B cell (primary cell): ENCODE data around the gene MAP3K15. TPM values are rescaled to one million over a fixed set of nuclear protein-coding genes. Genes with fewer than 3 reads are reported as not detected.

Source experiments
- ATAC-seq: fragments of 200-7000 bp; cut with Tn5 transposase; one replicate; pipeline ENCODE4 v1.10.0; 2021; ENCODE audit warnings: low read depth, mild to moderate bottlenecking, moderate number of reproducible peaks, moderate library complexity
- CTCF ChIA-PET: fragments of 350-600 bp; sonication (Branson Sonifier 250); formaldehyde crosslinking; loops from one replicate; lab custom pipeline; 2021; ENCODE audit warnings: antibody characterized with exemption, inconsistent platforms; lab: Charles Lee
- POLR2A ChIA-PET: fragments of 350-600 bp; sonication (Branson Sonifier 250); formaldehyde crosslinking; loops from one replicate; lab custom pipeline; 2021; ENCODE audit warnings: antibody characterized with exemption; lab: Charles Lee
- DNase-seq: peaks from one replicate; pipeline ENCODE4 v3.0.0; 2013
- H2AFZ ChIP-seq: 2 replicates; pipeline ENCODE4 v1.6.1; 2012; ENCODE audit warnings: mild to moderate bottlenecking, low read depth, low read length; ENCODE audit not compliant: insufficient read depth, poor library complexity, severe bottlenecking
- H3K27ac ChIP-seq, 2 donors: 1 replicate in 1 of 2; 2 replicates in 1 of 2; pipeline ENCODE4 v1.5.1; 2012 to 2013; ENCODE audit warnings: low read length in 2 of 2, mild to moderate bottlenecking in 2 of 2, moderate library complexity in 1 of 2
- H3K27me3 ChIP-seq, 4 experiments: fragments of 200-600 bp in 1 of 4; sonication (generic) in 1 of 4; replicated peaks in 1 of 4; 1 replicate in 2 of 4; 2 replicates in 2 of 4; pipeline versions ENCODE4 v1.6.1 to v1.7.0; 2013 to 2016; ENCODE audit warnings: low read length in 3 of 4, mild to moderate bottlenecking in 2 of 4, mixed read lengths in 1 of 4, moderate library complexity in 1 of 4; ENCODE audit not compliant: insufficient read depth in 4 of 4, control insufficient read depth in 3 of 4; ENCODE audit errors: control extremely low read depth in 1 of 4
- H3K36me3 ChIP-seq, 2 experiments: replicated peaks in 1 of 2; 1 replicate in 1 of 2; 2 replicates in 1 of 2; pipeline versions ENCODE4 v1.6.1 to v1.7.1; 2013; ENCODE audit warnings: low read length in 1 of 2; ENCODE audit not compliant: insufficient read depth in 2 of 2, control insufficient read depth in 1 of 2; ENCODE audit errors: control extremely low read depth in 1 of 2, extremely low read depth in 1 of 2
- H3K4me1 ChIP-seq, 2 donors: fragments of 200-600 bp in 1 of 2; sonication (generic) in 1 of 2; 1 replicate in 1 of 2; 2 replicates in 1 of 2; pipeline versions ENCODE4 v1.5.1 to v1.6.1; 2013 to 2017; ENCODE audit warnings: low read length in 2 of 2; ENCODE audit not compliant: control insufficient read depth in 2 of 2, insufficient read depth in 2 of 2
- H3K4me2 ChIP-seq: replicated peaks from 2 replicates; pipeline ENCODE3; 2012; ENCODE audit warnings: mild to moderate bottlenecking, low read depth, low read length; ENCODE audit not compliant: poor library complexity, severe bottlenecking
- H3K4me3 ChIP-seq, 5 experiments: fragments of 200-600 bp in 1 of 5; sonication (generic) in 1 of 5; 1 replicate in 3 of 5; 2 replicates in 2 of 5; pipeline versions ENCODE4 v1.5.1 to v1.7.0; 2011 to 2016; ENCODE audit warnings: low read length in 4 of 5, mild to moderate bottlenecking in 4 of 5, low read depth in 2 of 5, control low read depth in 1 of 5, moderate library complexity in 1 of 5; ENCODE audit not compliant: insufficient read depth in 1 of 5; ENCODE audit errors: control extremely low read depth in 1 of 5, extremely low read depth in 1 of 5
- H3K79me2 ChIP-seq: fragments of 200-600 bp; sonication (generic); one replicate; pipeline ENCODE4 v1.6.0; 2016; ENCODE audit warnings: low read length; ENCODE audit not compliant: control insufficient read depth, insufficient read depth
- H3K9ac ChIP-seq: fragments of 200-600 bp; sonication (generic); 2 replicates; pipeline ENCODE4 v1.6.1; 2017; ENCODE audit warnings: mild to moderate bottlenecking, low read length, moderate library complexity
- H3K9me3 ChIP-seq, 3 donors: one replicate each; pipeline versions ENCODE4 v1.6.1 to v1.7.1; 2013; ENCODE audit warnings: low read length in 2 of 3; ENCODE audit not compliant: control insufficient read depth in 2 of 3, insufficient read depth in 1 of 3; ENCODE audit errors: control extremely low read depth in 1 of 3
- H4K20me1 ChIP-seq: 2 replicates; pipeline ENCODE4 v1.6.0; 2012; ENCODE audit warnings: mild to moderate bottlenecking, low read length; ENCODE audit not compliant: insufficient read depth, control insufficient read depth, poor library complexity, severe bottlenecking
- H3K27ac Mint-ChIP-seq: one replicate; pipeline ENCODE4 v1.8.0; 2021; ENCODE audit warnings: mixed read lengths
- H3K27me3 Mint-ChIP-seq: one replicate; pipeline ENCODE4 v1.8.0; 2021; ENCODE audit warnings: mixed read lengths
- H3K4me1 Mint-ChIP-seq: one replicate; pipeline ENCODE4 v1.8.0; 2021; ENCODE audit warnings: mixed read lengths
- H3K4me3 Mint-ChIP-seq: one replicate; pipeline ENCODE4 v1.8.0; 2021; ENCODE audit warnings: mixed read lengths
- H3K9me3 Mint-ChIP-seq: one replicate; pipeline ENCODE4 v1.8.0; 2022; ENCODE audit warnings: mixed read lengths; ENCODE audit not compliant: insufficient read depth
- EZH2 ChIP-seq: IDR thresholded peaks from 2 replicates; pipeline ENCODE4 v1.6.1; 2012; ENCODE audit warnings: borderline replicate concordance, low read depth, mild to moderate bottlenecking, moderate library complexity, low read length; ENCODE audit not compliant: insufficient read depth, poor library complexity, severe bottlenecking
- WGBS: methylation state at CpG from one replicate; pipeline ENCODE4 v1.1.5; 2013; ENCODE audit warnings: missing lambda C conversion rate; ENCODE audit not compliant: insufficient coverage; 5-methylcytosine and 5-hydroxymethylcytosine counted together
- intact Hi-C: fragments of 100-400 bp; cut with micrococcal nuclease; formaldehyde crosslinking; loops from one replicate; pipeline ENCODE4 v1.10.0; 2022
- polyA plus RNA-seq: library from polyadenylated mRNA; depleted of rRNA; stranded (reverse); fragments of >200 nt; gene quantifications from 2 replicates; pipeline ENCODE4 v1.2.3, GENCODE V29; 2012
- total RNA-seq, 2 donors: library from RNA; stranded (reverse); fragments of 120-200 nt in 1 of 2; gene quantifications; 1 replicate in 1 of 2; 2 replicates in 1 of 2; pipeline versions ENCODE4 v1.2.3 to v1.2.4, GENCODE V29; 2013 to 2022
- TF ChIP-seq, protein P1 (sequence below): fragments of 200-600 bp; IDR thresholded peaks from one replicate; pipeline ENCODE4 v1.8.0; 2022; ENCODE audit warnings: antibody characterized with exemption, mild to moderate bottlenecking

Gene MAP3K15
- total and polyA plus RNA-seq, 2 donors (not counting 1 experiment from before 2014, with no cell fraction given) = not detected

DNA sequence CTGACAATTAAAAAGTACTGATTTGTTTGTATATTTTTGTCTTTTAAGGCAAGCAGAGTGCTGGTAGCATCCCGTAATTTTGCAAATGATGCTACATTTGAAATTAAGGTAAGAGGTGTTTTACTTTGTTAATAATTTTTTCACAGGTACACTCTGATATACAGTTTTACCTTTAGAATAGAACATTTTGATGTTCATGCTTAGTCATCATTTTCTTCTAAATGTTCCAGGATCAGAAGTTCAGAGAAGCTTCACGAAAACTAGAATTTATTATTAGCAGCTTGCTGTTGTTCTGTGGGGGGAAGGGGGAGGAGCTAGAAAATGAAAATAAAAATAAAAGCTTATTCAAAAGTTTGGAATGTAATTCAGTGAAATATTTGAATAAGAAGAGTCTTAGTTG lies 166.0 kb downstream of the MAP3K15 start:
- Histone ChIP-seq H3K4me3 (no peak overlapping the region), H4K20me1 (no peaks in the 10 kb centered on the region), H3K4me1 (peaks cover 13 to 22% of the 10 kb centered on the region in 2 donors), H3K79me2 (peaks cover 13% of the 10 kb centered on the region), H3K9me3 (no peaks in the 10 kb centered on the region), H3K36me3 (peaks cover 0 to 27% of the 10 kb centered on the region in 2 experiments), H3K27me3 (no peaks in the 10 kb centered on the region), H2AFZ (no peak overlapping the region), H3K27ac (no peak overlapping the region), H3K9ac (no peak overlapping the region), H3K4me2 (no peak overlapping the region)
- no CpG with 5 or more reads among the region's 2 CpGs for WGBS
- intact Hi-C loops = loop anchor here (10.0 kb wide), 1 partner anchor 674 kb away; the partner anchor contains the start of gene RS1
- DNase-seq (no peak), ATAC-seq (no peak)
- TF ChIP-seq, protein P1, sequence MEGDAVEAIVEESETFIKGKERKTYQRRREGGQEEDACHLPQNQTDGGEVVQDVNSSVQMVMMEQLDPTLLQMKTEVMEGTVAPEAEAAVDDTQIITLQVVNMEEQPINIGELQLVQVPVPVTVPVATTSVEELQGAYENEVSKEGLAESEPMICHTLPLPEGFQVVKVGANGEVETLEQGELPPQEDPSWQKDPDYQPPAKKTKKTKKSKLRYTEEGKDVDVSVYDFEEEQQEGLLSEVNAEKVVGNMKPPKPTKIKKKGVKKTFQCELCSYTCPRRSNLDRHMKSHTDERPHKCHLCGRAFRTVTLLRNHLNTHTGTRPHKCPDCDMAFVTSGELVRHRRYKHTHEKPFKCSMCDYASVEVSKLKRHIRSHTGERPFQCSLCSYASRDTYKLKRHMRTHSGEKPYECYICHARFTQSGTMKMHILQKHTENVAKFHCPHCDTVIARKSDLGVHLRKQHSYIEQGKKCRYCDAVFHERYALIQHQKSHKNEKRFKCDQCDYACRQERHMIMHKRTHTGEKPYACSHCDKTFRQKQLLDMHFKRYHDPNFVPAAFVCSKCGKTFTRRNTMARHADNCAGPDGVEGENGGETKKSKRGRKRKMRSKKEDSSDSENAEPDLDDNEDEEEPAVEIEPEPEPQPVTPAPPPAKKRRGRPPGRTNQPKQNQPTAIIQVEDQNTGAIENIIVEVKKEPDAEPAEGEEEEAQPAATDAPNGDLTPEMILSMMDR = no peak
- no peak for TF ChIP-seq EZH2
- no peaks in the 10 kb centered on the region for H3K27me3 Mint-ChIP-seq
- H3K4me1 Mint-ChIP-seq = peaks cover 27% of the 10 kb centered on the region
- H3K27ac Mint-ChIP-seq = no peak overlapping the region
- no peak overlapping the region for H3K4me3 Mint-ChIP-seq
- H3K9me3 Mint-ChIP-seq = no peaks in the 10 kb centered on the region
- POLR2A ChIA-PET = no interaction called here
- CTCF ChIA-PET = no interaction called here

DNA sequence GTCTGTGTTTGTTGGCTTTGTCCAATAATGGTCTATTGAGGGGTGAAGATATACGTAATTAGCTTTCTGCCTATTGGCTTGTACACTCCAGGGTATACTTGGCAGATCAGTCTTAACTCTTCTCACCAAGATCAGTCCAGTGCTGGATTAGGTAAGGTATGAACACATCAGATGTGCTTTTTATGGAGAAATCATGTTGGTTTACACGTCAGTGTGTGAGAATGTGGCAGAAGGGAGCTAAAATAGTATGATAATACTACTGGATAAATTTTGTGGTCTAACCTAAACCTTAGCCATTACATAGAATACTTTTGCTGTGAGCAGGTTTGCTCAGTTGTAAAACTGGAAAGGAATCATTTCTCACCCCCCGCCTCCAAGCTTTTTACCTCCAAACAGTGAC lies 167.4 kb downstream of the MAP3K15 start:
- H3K4me2 ChIP-seq = no peak overlapping the region
- WGBS = no CpG with 5 or more reads among the region's 3 CpGs
- ATAC-seq (no peak), DNase-seq (no peak)
- no peak overlapping the region for H3K4me3 Mint-ChIP-seq
- H3K9ac ChIP-seq = no peak overlapping the region
- peaks cover 0 to 20% of the 10 kb centered on the region in 2 experiments for H3K36me3 ChIP-seq
- peaks cover 13 to 28% of the 10 kb centered on the region in 2 donors for H3K4me1 ChIP-seq
- H3K4me3 ChIP-seq = no peak overlapping the region
- H3K79me2 ChIP-seq = peaks cover 17% of the 10 kb centered on the region
- H3K4me1 Mint-ChIP-seq = peaks cover 32% of the 10 kb centered on the region
- intact Hi-C loops = loop anchor here (10.0 kb wide), 1 partner anchor 673 kb away; the partner anchor contains the start of gene RS1
- H3K27me3 ChIP-seq = no peaks in the 10 kb centered on the region
- CTCF ChIA-PET = no interaction called here
- no peak overlapping the region for H3K27ac Mint-ChIP-seq
- H4K20me1 ChIP-seq = no peaks in the 10 kb centered on the region
- POLR2A ChIA-PET = no interaction called here
- no peak overlapping the region for H2AFZ ChIP-seq
- H3K9me3 Mint-ChIP-seq = no peaks in the 10 kb centered on the region
- TF ChIP-seq EZH2 = no peak
- TF ChIP-seq, protein P1 = no peak
- H3K27me3 Mint-ChIP-seq = no peaks in the 10 kb centered on the region
- H3K9me3 ChIP-seq = no peaks in the 10 kb centered on the region
- no peak overlapping the region for H3K27ac ChIP-seq
